ENCODE measurements around the gene KCNN2.

DNA sequence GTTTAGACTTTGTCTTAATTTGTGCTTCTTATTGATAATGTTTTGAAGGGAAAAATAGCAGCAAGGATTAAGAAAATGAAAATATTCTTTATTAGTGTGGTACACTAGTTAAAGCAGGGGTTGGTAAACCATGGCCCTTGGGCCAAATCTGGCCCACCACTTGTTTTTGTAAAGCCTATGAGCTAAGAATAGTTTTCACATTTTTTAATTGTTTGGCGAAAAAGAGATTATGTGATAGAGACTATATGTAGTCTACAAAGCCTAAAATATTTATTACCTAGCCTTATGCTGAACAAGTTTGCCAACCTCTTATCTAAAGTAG is 57.2 kb downstream of the KCNN2 start:
- TF ChIP-seq EZH2 (IDR thresholded peaks at IDR 0.05) (no peak), FOXP2 (optimal IDR thresholded peaks at IDR 0.05; ENCODE audit: control extremely low read depth, extremely low read length, insufficient read depth) (no peak), POLR2AphosphoS5 (IDR thresholded peaks at IDR 0.05; ENCODE audit: borderline replicate concordance, low read depth, low read length) (no peak)
